ENCODE data around the gene MYBPC3.

The MYBPC3 gene

GRCh38 chr11:47295385-47295784 is 57.1 kb downstream of the MYBPC3 start:
- no peaks in the 10 kb centered on the region for H3K27me3 ChIP-seq (ENCODE audit: control insufficient read depth in 2 of 2, insufficient read depth in 2 of 2, low read length in 2 of 2)
- no peaks in the 10 kb centered on the region for H3K9me3 ChIP-seq (ENCODE audit: control insufficient read depth in 2 of 2, low read length in 2 of 2)
- no peaks in the 10 kb centered on the region for H3K4me1 ChIP-seq (ENCODE audit: control insufficient read depth in 2 of 2, insufficient read depth in 2 of 2, low read length in 2 of 2)
- H3K9ac ChIP-seq (ENCODE audit: low read depth in 1 of 2, low read length in 2 of 2), result no peak overlapping the region
- H3K36me3 ChIP-seq (ENCODE audit: control insufficient read depth in 2 of 2, insufficient read depth in 2 of 2, low read length in 2 of 2), result peaks cover 66 to 75% of the 10 kb centered on the region in 2 donors
- no peak overlapping the region for H3K27ac ChIP-seq (ENCODE audit: low read depth in 2 of 2, low read length in 2 of 2)
- H3K4me3 ChIP-seq (ENCODE audit: low read length in 2 of 2), result no peak overlapping the region

- no peaks in the 10 kb centered on the region for H3K9me3 ChIP-seq (ENCODE audit: control insufficient read depth in 2 of 2, low read length in 2 of 2)
- no peak overlapping the region for H3K4me3 ChIP-seq (ENCODE audit: low read length in 2 of 2)
- H3K27ac ChIP-seq (ENCODE audit: low read depth in 2 of 2, low read length in 2 of 2), result no peak overlapping the region
- no peaks in the 10 kb centered on the region for H3K4me1 ChIP-seq (ENCODE audit: control insufficient read depth in 2 of 2, insufficient read depth in 2 of 2, low read length in 2 of 2)
- H3K9ac ChIP-seq (ENCODE audit: low read depth in 1 of 2, low read length in 2 of 2), result no peak overlapping the region
- peaks cover 79 to 83% of the 10 kb centered on the region in 2 donors for H3K36me3 ChIP-seq (ENCODE audit: control insufficient read depth in 2 of 2, insufficient read depth in 2 of 2, low read length in 2 of 2)
- no peaks in the 10 kb centered on the region for H3K27me3 ChIP-seq (ENCODE audit: control insufficient read depth in 2 of 2, insufficient read depth in 2 of 2, low read length in 2 of 2)
Measured at GRCh38 chr11:47289856-47290255, 62.6 kb downstream of the MYBPC3 start.

- no peaks in the 10 kb centered on the region for H3K27me3 ChIP-seq (ENCODE audit: control insufficient read depth in 2 of 2, insufficient read depth in 2 of 2, low read length in 2 of 2)
- H3K36me3 ChIP-seq (ENCODE audit: control insufficient read depth in 2 of 2, insufficient read depth in 2 of 2, low read length in 2 of 2), result peaks cover 82 to 92% of the 10 kb centered on the region in 2 donors
- H3K27ac ChIP-seq (ENCODE audit: low read depth in 2 of 2, low read length in 2 of 2), result no peak overlapping the region
Measured at GRCh38 chr11:47288066-47288465, 64.4 kb downstream of the MYBPC3 start.

GRCh38 chr11:47285969-47286770 is 66.3 kb downstream of the MYBPC3 start:
- Histone ChIP-seq H3K9me3 (ENCODE audit: control insufficient read depth in 2 of 2, low read length in 2 of 2) (no peaks in the 10 kb centered on the region), H3K27ac (ENCODE audit: low read depth in 2 of 2, low read length in 2 of 2) (no peak overlapping the region), H3K4me1 (ENCODE audit: control insufficient read depth in 2 of 2, insufficient read depth in 2 of 2, low read length in 2 of 2) (no peaks in the 10 kb centered on the region), H3K27me3 (ENCODE audit: control insufficient read depth in 2 of 2, insufficient read depth in 2 of 2, low read length in 2 of 2) (no peaks in the 10 kb centered on the region), H3K4me3 (ENCODE audit: low read length in 2 of 2) (no peak overlapping the region), H3K9ac (ENCODE audit: low read depth in 1 of 2, low read length in 2 of 2) (no peak overlapping the region), H3K36me3 (ENCODE audit: control insufficient read depth in 2 of 2, insufficient read depth in 2 of 2, low read length in 2 of 2) (peaks cover 76 to 88% of the 10 kb centered on the region in 2 donors)

More at GRCh38 chr11:47288066-47288465, 64.4 kb downstream of the MYBPC3 start:
- Histone ChIP-seq H3K9me3 (ENCODE audit: control insufficient read depth in 2 of 2, low read length in 2 of 2) (no peaks in the 10 kb centered on the region), H3K4me1 (ENCODE audit: control insufficient read depth in 2 of 2, insufficient read depth in 2 of 2, low read length in 2 of 2) (no peaks in the 10 kb centered on the region), H3K9ac (ENCODE audit: low read depth in 1 of 2, low read length in 2 of 2) (no peak overlapping the region), H3K4me3 (ENCODE audit: low read length in 2 of 2) (no peak overlapping the region)

- H3K36me3 ChIP-seq (ENCODE audit: control insufficient read depth in 2 of 2, insufficient read depth in 2 of 2, low read length in 2 of 2), result peaks cover 69 to 85% of the 10 kb centered on the region in 2 donors
- H3K27me3 ChIP-seq (ENCODE audit: control insufficient read depth in 2 of 2, insufficient read depth in 2 of 2, low read length in 2 of 2), result no peaks in the 10 kb centered on the region
- no peaks in the 10 kb centered on the region for H3K4me1 ChIP-seq (ENCODE audit: control insufficient read depth in 2 of 2, insufficient read depth in 2 of 2, low read length in 2 of 2)
- H3K27ac ChIP-seq (ENCODE audit: low read depth in 2 of 2, low read length in 2 of 2), result no peak overlapping the region
- H3K9ac ChIP-seq (ENCODE audit: low read depth in 1 of 2, low read length in 2 of 2), result no peak overlapping the region
- H3K4me3 ChIP-seq (ENCODE audit: low read length in 2 of 2), result no peak overlapping the region
- no peaks in the 10 kb centered on the region for H3K9me3 ChIP-seq (ENCODE audit: control insufficient read depth in 2 of 2, low read length in 2 of 2)
Measured at GRCh38 chr11:47284151-47284550, 68.4 kb downstream of the MYBPC3 start.

GRCh38 chr11:47282462-47282861 is 70.0 kb downstream of the MYBPC3 start:
- Histone ChIP-seq H3K9ac (ENCODE audit: low read depth in 1 of 2, low read length in 2 of 2) (no peak overlapping the region), H3K9me3 (ENCODE audit: control insufficient read depth in 2 of 2, low read length in 2 of 2) (no peaks in the 10 kb centered on the region), H3K27ac (ENCODE audit: low read depth in 2 of 2, low read length in 2 of 2) (no peak overlapping the region), H3K4me1 (ENCODE audit: control insufficient read depth in 2 of 2, insufficient read depth in 2 of 2, low read length in 2 of 2) (no peaks in the 10 kb centered on the region), H3K27me3 (ENCODE audit: control insufficient read depth in 2 of 2, insufficient read depth in 2 of 2, low read length in 2 of 2) (no peaks in the 10 kb centered on the region), H3K4me3 (ENCODE audit: low read length in 2 of 2) (no peak overlapping the region), H3K36me3 (ENCODE audit: control insufficient read depth in 2 of 2, insufficient read depth in 2 of 2, low read length in 2 of 2) (peaks cover 67 to 89% of the 10 kb centered on the region in 2 donors)
